T-helper 1 cell treated with Interleukin-12 subunit alpha and Interleukin-12 subunit beta and Interleukin-4 antibody, amounts not matched to agents 30 μg/mL and 1 μg/mL, for 36 hours (primary cell): Measurements from ENCODE around the gene RERE.
A peak's percentile ranks its signal among the peaks of the same experiment; 100 is the strongest.

ENCODE experiments used
- H3K27ac Mint-ChIP-seq: one replicate; pipeline ENCODE4 v1.8.0; 2021; ENCODE audit warnings: mild to moderate bottlenecking, mixed read lengths
- H3K27me3 Mint-ChIP-seq: one replicate; pipeline ENCODE4 v1.8.0; 2021; ENCODE audit warnings: low read depth, mixed read lengths
- H3K36me3 Mint-ChIP-seq: one replicate; pipeline ENCODE4 v1.8.0; 2021; ENCODE audit warnings: low read depth, mixed read lengths
- H3K4me1 Mint-ChIP-seq: one replicate; pipeline ENCODE4 v1.8.0; 2021; ENCODE audit warnings: low read depth, mixed read lengths
- H3K4me3 Mint-ChIP-seq: one replicate; pipeline ENCODE4 v1.8.0; 2021; ENCODE audit warnings: mild to moderate bottlenecking, moderate library complexity, mixed read lengths
- H3K9me3 Mint-ChIP-seq: one replicate; pipeline ENCODE4 v1.8.0; 2021; ENCODE audit warnings: mixed read lengths

Gene RERE

DNA sequence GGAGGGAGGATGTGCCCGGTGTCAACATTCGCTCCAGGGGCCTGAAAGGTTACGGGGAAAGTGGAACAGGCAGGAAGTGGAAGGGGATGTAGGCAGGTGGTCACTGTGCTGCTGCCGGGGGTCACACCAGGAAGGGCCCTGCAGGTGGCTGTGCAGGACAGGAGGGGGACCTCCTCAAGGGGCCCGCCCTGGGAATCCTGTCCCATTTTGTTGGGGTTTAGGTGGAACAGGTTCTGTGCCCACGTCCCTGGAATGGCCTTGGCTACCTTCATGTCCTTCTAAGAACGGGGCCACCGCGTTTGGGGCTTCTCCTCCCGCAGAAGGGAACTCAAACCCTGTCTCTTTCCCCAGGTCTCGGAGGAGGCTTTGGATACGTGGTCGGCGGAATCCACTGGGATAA is 487.6 kb downstream of the RERE start:
- Mint-ChIP-seq H3K9me3 (no peaks in the 10 kb centered on the region), H3K27me3 (no peaks in the 10 kb centered on the region), H3K4me3 (no peak overlapping the region)

GRCh38 chr1:8329439-8329838 is 488.0 kb downstream of the RERE start:
- Mint-ChIP-seq H3K36me3 (no peaks in the 10 kb centered on the region), H3K4me3 (no peak overlapping the region), H3K27me3 (no peaks in the 10 kb centered on the region), H3K9me3 (no peaks in the 10 kb centered on the region), H3K4me1 (no peaks in the 10 kb centered on the region), H3K27ac (no peak overlapping the region)

More for the DNA sequence above, 487.6 kb downstream of the RERE start:
- Mint-ChIP-seq H3K27ac (no peak overlapping the region), H3K4me1 (no peaks in the 10 kb centered on the region), H3K36me3 (no peaks in the 10 kb centered on the region)

- H3K4me3 Mint-ChIP-seq, result no peak overlapping the region
- H3K4me1 Mint-ChIP-seq, result no peaks in the 10 kb centered on the region
- no peaks in the 10 kb centered on the region for H3K9me3 Mint-ChIP-seq
- H3K36me3 Mint-ChIP-seq, result no peaks in the 10 kb centered on the region
- H3K27ac Mint-ChIP-seq, result no peak overlapping the region
- no peaks in the 10 kb centered on the region for H3K27me3 Mint-ChIP-seq
These were observed 489.2 kb downstream of the RERE start for GRCh38 chr1:8328271-8328670.

- no peaks in the 10 kb centered on the region for H3K27me3 Mint-ChIP-seq
- H3K4me1 Mint-ChIP-seq, result no peaks in the 10 kb centered on the region
- no peak overlapping the region for H3K27ac Mint-ChIP-seq
- no peaks in the 10 kb centered on the region for H3K36me3 Mint-ChIP-seq
- H3K4me3 Mint-ChIP-seq, result no peak overlapping the region
- H3K9me3 Mint-ChIP-seq, result no peaks in the 10 kb centered on the region
These were observed 491.2 kb downstream of the RERE start for GRCh38 chr1:8326265-8326664.

GRCh38 chr1:8325771-8326170 is 491.7 kb downstream of the RERE start:
- H3K4me1 Mint-ChIP-seq, result no peaks in the 10 kb centered on the region
- no peak overlapping the region for H3K4me3 Mint-ChIP-seq
- peaks cover 2% of the 10 kb centered on the region for H3K27me3 Mint-ChIP-seq
- H3K9me3 Mint-ChIP-seq, result no peaks in the 10 kb centered on the region
- H3K27ac Mint-ChIP-seq, result no peak overlapping the region
- H3K36me3 Mint-ChIP-seq, result no peaks in the 10 kb centered on the region

DNA sequence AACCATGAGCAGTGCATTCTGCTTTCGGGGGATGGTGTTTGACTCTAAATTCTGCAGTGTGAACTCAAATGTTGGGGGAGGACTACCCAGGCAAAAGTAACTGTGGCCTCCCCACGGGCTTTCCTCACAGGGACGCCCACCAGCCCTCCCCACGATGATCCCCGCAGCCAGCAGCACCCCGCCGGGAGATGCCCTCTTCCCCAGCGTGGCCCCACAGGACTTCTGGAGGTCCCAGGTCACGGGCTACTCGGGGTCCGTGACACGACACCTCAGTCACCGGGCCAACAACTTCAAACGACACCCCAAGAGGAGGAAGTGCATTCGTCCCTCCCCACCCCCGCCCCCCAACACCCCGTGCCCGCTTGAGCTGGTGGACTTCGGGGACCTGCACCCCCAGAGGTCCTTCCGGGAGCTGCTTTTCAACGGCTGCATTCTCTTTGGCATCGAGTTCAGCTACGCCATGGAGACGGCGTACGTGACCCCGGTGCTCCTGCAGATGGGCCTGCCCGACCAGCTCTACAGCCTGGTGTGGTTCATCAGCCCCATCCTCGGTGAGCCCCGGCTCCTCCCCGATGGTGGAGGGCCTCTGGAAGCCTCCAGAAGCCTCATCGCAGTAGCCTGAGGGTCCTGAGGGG is 493.1 kb downstream of the RERE start:
- no peaks in the 10 kb centered on the region for H3K9me3 Mint-ChIP-seq
- H3K4me1 Mint-ChIP-seq, result no peaks in the 10 kb centered on the region
- peaks cover 13% of the 10 kb centered on the region for H3K27me3 Mint-ChIP-seq
- no peak overlapping the region for H3K4me3 Mint-ChIP-seq
- no peaks in the 10 kb centered on the region for H3K36me3 Mint-ChIP-seq
- no peak overlapping the region for H3K27ac Mint-ChIP-seq

DNA sequence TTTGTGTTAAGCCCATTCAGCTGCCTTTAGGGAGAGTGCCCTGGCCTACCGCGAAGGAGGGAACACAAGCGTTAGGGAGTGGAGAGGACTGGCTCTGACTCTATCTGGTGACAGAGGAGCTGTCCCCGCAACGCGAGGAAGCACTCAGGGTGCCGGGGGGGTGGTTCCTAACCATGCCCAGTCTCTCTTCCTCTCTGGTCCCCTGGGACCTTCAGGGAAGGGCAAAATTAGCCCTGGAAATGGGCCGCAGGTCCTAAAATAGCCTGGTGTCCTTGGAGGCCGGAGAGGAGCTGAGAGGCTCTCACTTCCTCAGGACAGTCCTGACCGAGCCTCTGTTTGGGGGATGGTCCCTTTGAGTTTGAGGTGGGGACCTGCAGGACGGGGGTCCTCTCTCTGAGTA is 493.7 kb downstream of the RERE start:
- Mint-ChIP-seq H3K4me1 (peaks cover under 1% of the 10 kb centered on the region), H3K27ac (no peak overlapping the region), H3K27me3 (peaks cover 16% of the 10 kb centered on the region), H3K36me3 (no peaks in the 10 kb centered on the region), H3K4me3 (no peak overlapping the region), H3K9me3 (no peaks in the 10 kb centered on the region)

DNA sequence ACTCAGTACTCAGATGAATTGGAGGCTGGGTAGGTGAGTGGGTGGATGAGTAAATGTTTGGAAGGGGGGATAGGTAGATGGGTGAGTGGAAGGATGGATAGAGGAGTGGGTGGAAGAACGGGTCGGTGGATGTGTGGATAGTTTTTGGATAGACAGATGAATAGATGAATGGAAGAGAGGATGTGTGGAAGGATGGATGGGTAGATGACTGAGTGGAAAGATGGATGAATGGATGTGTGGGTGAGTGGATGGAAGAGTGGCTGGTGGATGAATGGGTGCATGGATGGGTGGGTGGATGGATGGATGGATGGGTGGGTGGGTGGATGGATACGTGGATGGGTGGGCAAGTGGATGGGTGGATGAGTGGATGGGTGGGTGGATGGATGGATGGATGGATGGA is 495.8 kb downstream of the RERE start:
- Mint-ChIP-seq H3K36me3 (no peaks in the 10 kb centered on the region), H3K27ac (no peak overlapping the region), H3K9me3 (no peaks in the 10 kb centered on the region), H3K4me3 (no peak overlapping the region), H3K27me3 (peaks cover 28% of the 10 kb centered on the region), H3K4me1 (peaks cover 6% of the 10 kb centered on the region)

- Mint-ChIP-seq H3K4me1 (peaks cover 13% of the 10 kb centered on the region), H3K9me3 (no peaks in the 10 kb centered on the region), H3K27me3 (peaks cover 52% of the 10 kb centered on the region), H3K4me3 (peak overlapping the region; percentile 61), H3K27ac (no peak overlapping the region), H3K36me3 (no peaks in the 10 kb centered on the region)
These were observed 499.0 kb downstream of the RERE start for GRCh38 chr1:8318436-8318835.

DNA sequence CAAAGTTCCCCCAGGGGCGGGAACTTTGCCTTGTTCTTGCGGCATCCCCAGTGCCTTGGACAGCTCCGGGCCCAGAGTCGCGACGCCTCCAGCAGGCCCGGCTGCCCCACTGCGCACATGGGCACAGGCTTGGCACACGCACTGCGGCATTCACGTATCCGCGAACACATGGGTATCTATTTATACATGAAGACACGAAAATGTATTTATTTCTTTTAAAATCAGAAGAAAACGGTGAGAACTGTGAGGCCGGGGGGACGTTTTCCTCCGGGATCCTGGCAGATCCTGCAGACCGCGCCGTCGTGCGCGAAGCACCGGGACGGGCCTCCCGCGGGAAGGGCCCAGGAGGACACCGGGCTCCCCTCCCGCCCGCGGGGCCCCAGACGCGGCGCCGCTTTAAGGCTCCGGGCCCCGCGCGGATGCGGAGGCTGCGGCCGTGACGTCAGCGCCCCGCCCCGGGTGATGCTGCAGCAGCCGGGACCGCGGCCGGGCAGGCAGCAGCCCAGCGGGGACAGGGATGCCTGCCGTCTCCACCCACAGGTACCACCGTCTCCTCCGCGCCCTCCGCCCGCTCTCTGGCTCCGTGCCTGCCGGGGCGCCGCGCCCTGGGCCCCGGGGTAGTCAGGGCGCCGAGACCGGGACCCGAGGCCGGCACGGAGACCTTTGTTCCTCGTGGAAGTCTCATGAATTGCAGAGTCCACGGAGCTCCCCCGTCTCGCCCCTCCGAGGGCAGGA is 499.6 kb downstream of the RERE start, which contains the start of gene SLC45A1:
TSS of gene SLC45A1 (plus strand) at position 468 of the 735 bp plus-strand sequence. CDS start 6,216 bp downstream, outside the sequence.
- H3K27me3 Mint-ChIP-seq, result peaks cover 57% of the 10 kb centered on the region
- H3K36me3 Mint-ChIP-seq, result no peaks in the 10 kb centered on the region
- H3K27ac Mint-ChIP-seq, result peak within 1 kb of the TSS; percentile 49

GRCh38 chr1:8315573-8316475 is 501.6 kb downstream of the RERE start:
- Mint-ChIP-seq H3K9me3 (no peaks in the 10 kb centered on the region), H3K27me3 (peaks cover 55% of the 10 kb centered on the region), H3K36me3 (no peaks in the 10 kb centered on the region), H3K4me1 (peaks cover 13% of the 10 kb centered on the region), H3K27ac (no peak overlapping the region), H3K4me3 (no peak overlapping the region)

More for the DNA sequence above, 499.6 kb downstream of the RERE start, which contains the start of gene SLC45A1:
- peaks cover 13% of the 10 kb centered on the region for H3K4me1 Mint-ChIP-seq
- peak within 1 kb of the TSS; percentile 77 for H3K4me3 Mint-ChIP-seq
- H3K9me3 Mint-ChIP-seq, result no peaks in the 10 kb centered on the region

DNA sequence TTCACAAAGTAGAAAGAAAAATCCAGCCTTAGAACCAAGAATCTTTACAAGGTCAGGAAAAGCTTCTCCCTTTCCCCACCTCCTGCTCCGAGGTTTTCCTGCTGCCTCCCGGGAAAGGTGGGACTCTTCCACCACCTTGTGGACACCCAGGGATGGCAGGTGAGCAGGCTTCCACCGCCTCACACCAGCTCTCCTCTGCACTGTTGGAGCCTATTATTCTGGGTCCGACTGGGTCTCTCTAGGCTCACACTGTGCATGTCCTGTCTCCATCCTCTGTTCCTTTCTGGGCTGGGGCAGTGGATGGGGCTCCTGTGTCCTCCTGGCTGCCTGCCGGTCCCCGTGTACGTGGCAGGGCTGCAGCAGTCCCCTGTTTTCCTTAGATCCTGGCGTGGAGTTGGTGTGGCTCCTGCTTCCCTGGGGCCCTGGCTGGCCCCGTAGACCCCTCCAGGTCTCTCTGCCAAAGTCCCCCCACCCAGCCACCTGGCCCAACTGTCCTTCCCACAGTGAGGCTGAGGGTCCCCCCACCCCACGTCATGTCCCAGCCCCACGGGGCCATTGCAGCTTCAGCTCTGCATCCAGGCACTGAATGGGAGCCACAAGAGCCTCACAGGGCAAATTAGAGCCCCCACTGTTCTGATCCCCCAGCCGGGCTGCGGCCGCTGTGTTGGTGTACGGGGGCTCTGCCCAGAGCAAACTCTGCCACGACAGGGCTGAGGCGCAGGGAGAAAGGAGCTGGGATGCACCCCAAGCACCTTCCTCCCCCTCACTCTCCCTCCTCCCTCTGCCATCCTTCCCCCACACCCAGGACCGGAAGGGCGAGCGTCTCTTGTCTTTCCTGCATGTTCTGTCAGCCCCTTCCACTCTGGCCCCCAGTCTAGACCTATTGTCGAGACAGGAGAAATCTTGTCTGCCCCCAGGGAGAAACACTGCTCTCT is 502.8 kb downstream of the RERE start:
- Mint-ChIP-seq H3K27me3 (peaks cover 49% of the 10 kb centered on the region), H3K4me1 (peaks cover 13% of the 10 kb centered on the region), H3K27ac (no peak overlapping the region), H3K36me3 (no peaks in the 10 kb centered on the region), H3K9me3 (no peaks in the 10 kb centered on the region), H3K4me3 (no peak overlapping the region)

DNA sequence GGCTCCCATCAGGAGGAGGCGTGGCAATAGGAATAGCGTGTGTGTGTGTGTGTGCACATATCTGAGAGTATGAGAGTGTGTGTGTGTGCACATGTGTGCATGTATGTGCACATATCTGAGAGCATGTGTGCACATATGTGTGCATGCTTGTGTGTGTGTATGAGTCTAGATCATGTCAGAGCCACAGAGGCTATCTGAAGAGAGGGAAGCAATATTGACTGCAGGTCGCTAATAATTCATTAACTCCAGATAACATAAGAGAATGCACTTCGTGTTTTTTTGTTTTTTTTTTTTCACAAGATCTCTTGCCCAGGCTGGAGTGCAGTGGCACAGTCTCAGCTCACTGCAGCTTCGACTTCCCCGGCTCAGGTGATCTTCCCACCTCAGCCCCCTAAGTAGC is 504.2 kb downstream of the RERE start:
- H3K4me1 Mint-ChIP-seq, result peaks cover 10% of the 10 kb centered on the region
- no peaks in the 10 kb centered on the region for H3K9me3 Mint-ChIP-seq
- H3K27me3 Mint-ChIP-seq, result peaks cover 46% of the 10 kb centered on the region
- no peak overlapping the region for H3K27ac Mint-ChIP-seq
- H3K36me3 Mint-ChIP-seq, result no peaks in the 10 kb centered on the region
- no peak overlapping the region for H3K4me3 Mint-ChIP-seq
